ENCODE results near the gene ZNF143. TPM values are rescaled to one million over a fixed set of nuclear protein-coding genes. Genes with fewer than 3 reads are reported as not detected.
"Not testable (repeated sequence)": the region's sequence is repeated elsewhere in the genome, so short reads cannot be mapped to it uniquely, and the experiment has no call there.

Gene ZNF143
- total and polyA plus RNA-seq, 7 experiments from 2014 or later, result 29.6 to 47.5 (median 41.5) TPM

DNA sequence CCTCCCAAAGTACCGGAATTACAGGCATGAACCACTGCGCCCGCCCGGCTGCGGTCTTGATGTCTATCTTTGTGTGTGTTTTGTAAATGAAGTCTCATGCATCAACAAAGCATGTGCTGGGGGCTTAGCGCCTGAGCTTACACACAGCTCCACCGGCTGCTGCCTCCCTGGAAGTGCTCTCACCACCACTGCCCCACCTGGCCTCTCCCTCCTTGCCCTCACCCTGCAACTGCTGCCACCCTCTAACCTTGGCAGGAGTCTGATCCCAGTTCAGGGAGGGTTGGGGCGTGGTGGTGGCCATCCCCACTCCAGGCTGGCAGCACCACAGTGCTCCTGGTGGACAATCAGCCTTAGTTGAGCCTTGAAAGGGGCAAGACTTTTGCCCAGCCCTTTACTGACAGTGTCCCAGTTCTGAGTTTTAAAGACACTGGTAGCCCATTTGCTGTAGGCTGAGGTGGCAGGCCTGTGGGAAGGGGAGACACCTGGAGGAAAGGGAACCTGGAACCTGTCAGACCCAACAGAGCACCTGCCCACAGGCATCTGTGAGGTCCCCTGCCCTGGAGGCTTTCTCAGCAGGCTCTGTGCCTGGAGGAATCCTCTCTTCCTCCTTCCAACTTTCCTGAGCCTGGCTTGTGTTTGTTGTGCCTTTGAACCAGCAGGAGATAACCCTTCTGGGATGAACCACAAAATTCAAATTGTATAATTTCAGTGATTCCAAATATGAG lies 70.3 kb downstream of the ZNF143 start:
- intact Hi-C loops (cut with micrococcal nuclease), result loop anchor here in 1 of 2 donors (10.0 kb wide), 1 partner anchor 444 kb away; no protein-coding TSS in a partner anchor
- Mint-ChIP-seq H3K27me3 (no peaks in the 10 kb centered on the region), H3K4me1 (no peaks in the 10 kb centered on the region), H3K36me3 (peaks cover 0 to 16% (median 12%) of the 10 kb centered on the region in 5 donors), H3K4me3 (no peak overlapping the region), H3K27ac (no peak overlapping the region), H3K9me3 (no peaks in the 10 kb centered on the region)
- H3K4me1 ChIP-seq (ENCODE audit: control insufficient read depth in 2 of 2, insufficient read depth in 2 of 2, low read length in 2 of 2), result no peaks in the 10 kb centered on the region
- no peak for DNase-seq
- ChIA-PET CTCF (interaction anchor here (1.0 kb wide), 1 partner anchor 82 kb away, joined by 3 read pairs; no protein-coding TSS in a partner anchor), POLR2A (no interaction called here)
- H3K9me3 ChIP-seq (ENCODE audit: control insufficient read depth in 2 of 3, low read length in 3 of 3), result no peaks in the 10 kb centered on the region
- H3K27ac ChIP-seq (ENCODE audit: low read depth, low read length), result no peak overlapping the region
- H3K36me3 ChIP-seq (ENCODE audit: control insufficient read depth in 2 of 3, insufficient read depth in 3 of 3, low read length in 3 of 3), result peaks cover 0 to 9% (median 0%) of the 10 kb centered on the region in 3 experiments
- H3K4me3 ChIP-seq (ENCODE audit: low read length), result no peak overlapping the region
- no peaks in the 10 kb centered on the region for H3K27me3 ChIP-seq (ENCODE audit: control insufficient read depth in 2 of 2, insufficient read depth in 2 of 2, low read length in 2 of 2)
- ATAC-seq, result no peak

GRCh38 chr11:9533058-9533457 lies 72.2 kb downstream of the ZNF143 start:
- intact Hi-C loops (cut with micrococcal nuclease), result loop anchor here in 1 of 2 donors (10.0 kb wide), 1 partner anchor 442 kb away; no protein-coding TSS in a partner anchor
- H3K27ac ChIP-seq (ENCODE audit: low read depth, low read length), result no peak overlapping the region
- no peak overlapping the region for H3K4me3 ChIP-seq (ENCODE audit: low read length)
- ATAC-seq (no peak), DNase-seq (no peak)
- ChIA-PET CTCF (interaction anchor here (3.3 to 3.6 kb wide), 2 partner anchors 79 to 216 kb away, joined by 40 to 68 read pairs; no protein-coding TSS in a partner anchor), POLR2A (interaction anchor here (0.7 kb wide), 1 partner anchor 108 kb away, joined by 3 read pairs; no protein-coding TSS in a partner anchor)
- no peaks in the 10 kb centered on the region for H3K27me3 ChIP-seq (ENCODE audit: control insufficient read depth in 2 of 2, insufficient read depth in 2 of 2, low read length in 2 of 2)
- Mint-ChIP-seq H3K9me3 (no peaks in the 10 kb centered on the region), H3K4me1 (no peaks in the 10 kb centered on the region), H3K36me3 (peaks cover 0 to 3% (median 0%) of the 10 kb centered on the region in 5 donors), H3K27ac (no peak overlapping the region), H3K4me3 (no peak overlapping the region), H3K27me3 (no peaks in the 10 kb centered on the region)
- no peaks in the 10 kb centered on the region for H3K9me3 ChIP-seq (ENCODE audit: control insufficient read depth in 2 of 3, low read length in 3 of 3)
- no peaks in the 10 kb centered on the region for H3K36me3 ChIP-seq (ENCODE audit: control insufficient read depth in 2 of 3, insufficient read depth in 3 of 3, low read length in 3 of 3)
- H3K4me1 ChIP-seq (ENCODE audit: control insufficient read depth in 2 of 2, insufficient read depth in 2 of 2, low read length in 2 of 2), result no peaks in the 10 kb centered on the region

DNA sequence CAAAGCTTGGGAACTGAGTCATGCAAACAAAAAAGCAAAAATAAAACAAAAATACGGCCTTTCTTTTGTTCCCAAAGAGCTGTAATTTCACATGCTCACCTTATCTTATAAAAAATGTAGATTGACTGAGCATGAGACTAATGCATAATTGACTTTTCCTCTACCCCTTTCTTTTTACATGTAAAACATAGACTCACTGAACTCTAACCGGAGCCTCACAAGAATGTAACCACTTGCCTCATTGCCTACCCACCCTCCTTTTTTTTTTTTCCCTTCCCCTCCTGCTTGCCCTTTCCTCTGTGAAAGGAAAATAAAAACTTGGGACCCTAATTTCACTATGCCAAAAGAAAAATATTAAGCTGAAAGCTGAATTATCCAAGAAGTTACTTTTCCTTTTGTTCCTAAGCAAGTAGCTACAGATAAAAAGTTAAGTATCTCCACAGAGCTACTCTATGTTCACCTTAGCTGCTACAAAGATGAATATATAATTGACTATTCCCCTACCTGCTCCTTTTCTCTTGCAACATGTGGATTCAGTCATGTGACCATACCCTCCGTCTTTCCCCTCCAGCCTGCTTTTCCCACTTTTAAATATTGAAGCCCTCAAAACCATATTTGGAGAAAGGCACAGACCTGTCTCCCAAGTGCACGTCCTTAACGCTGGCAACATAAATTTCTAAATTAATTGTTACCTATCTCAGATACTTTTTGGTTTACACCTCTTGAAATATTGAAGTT lies 73.1 kb downstream of the ZNF143 start:
- Mint-ChIP-seq H3K9me3 (no peaks in the 10 kb centered on the region), H3K4me3 (no peak overlapping the region), H3K27ac (no peak overlapping the region), H3K4me1 (no peaks in the 10 kb centered on the region), H3K27me3 (no peaks in the 10 kb centered on the region), H3K36me3 (no peaks in the 10 kb centered on the region)
- ATAC-seq (no peak), DNase-seq (no peak)
- H3K36me3 ChIP-seq (ENCODE audit: control insufficient read depth in 2 of 3, insufficient read depth in 3 of 3, low read length in 3 of 3), result no peaks in the 10 kb centered on the region
- H3K4me1 ChIP-seq (ENCODE audit: control insufficient read depth in 2 of 2, insufficient read depth in 2 of 2, low read length in 2 of 2), result no peaks in the 10 kb centered on the region
- H3K4me3 ChIP-seq (ENCODE audit: low read length), result no peak overlapping the region
- H3K9me3 ChIP-seq (ENCODE audit: control insufficient read depth in 2 of 3, low read length in 3 of 3), result no peaks in the 10 kb centered on the region
- no peaks in the 10 kb centered on the region for H3K27me3 ChIP-seq (ENCODE audit: control insufficient read depth in 2 of 2, insufficient read depth in 2 of 2, low read length in 2 of 2)
- no peak overlapping the region for H3K27ac ChIP-seq (ENCODE audit: low read depth, low read length)
- ChIA-PET POLR2A (interaction anchor here (0.7 kb wide), 1 partner anchor 107 kb away, joined by 3 read pairs; no protein-coding TSS in a partner anchor), CTCF (interaction anchor here (0.6 to 3.6 kb wide), 10 partner anchors 18 to 773 kb away, joined by 3 to 68 read pairs (median 4); no protein-coding TSS in a partner anchor)
- intact Hi-C loops (cut with micrococcal nuclease), result loop anchor here in 1 of 2 donors (2.0 to 10.0 kb wide), 2 partner anchors 41 to 441 kb away; no protein-coding TSS in a partner anchor

GRCh38 chr11:9535189-9535781 lies 74.5 kb downstream of the ZNF143 start:
- Histone ChIP-seq H3K27ac (ENCODE audit: low read depth, low read length) (no peak overlapping the region), H3K4me1 (ENCODE audit: control insufficient read depth in 2 of 2, insufficient read depth in 2 of 2, low read length in 2 of 2) (no peaks in the 10 kb centered on the region), H3K36me3 (ENCODE audit: control insufficient read depth in 2 of 3, insufficient read depth in 3 of 3, low read length in 3 of 3) (peaks cover 0 to 4% (median 0%) of the 10 kb centered on the region in 3 experiments), H3K27me3 (ENCODE audit: control insufficient read depth in 2 of 2, insufficient read depth in 2 of 2, low read length in 2 of 2) (no peaks in the 10 kb centered on the region), H3K4me3 (ENCODE audit: low read length) (no peak overlapping the region), H3K9me3 (ENCODE audit: control insufficient read depth in 2 of 3, low read length in 3 of 3) (no peaks in the 10 kb centered on the region)
- Mint-ChIP-seq H3K4me1 (no peaks in the 10 kb centered on the region), H3K27ac (no peak overlapping the region), H3K27me3 (no peaks in the 10 kb centered on the region), H3K4me3 (no peak overlapping the region), H3K36me3 (peaks cover 0 to 4% (median 0%) of the 10 kb centered on the region in 5 donors), H3K9me3 (no peaks in the 10 kb centered on the region)
- ChIA-PET CTCF (interaction anchor here (0.7 to 3.6 kb wide), 15 partner anchors 11 to 790 kb away, joined by 3 to 68 read pairs (median 4); no protein-coding TSS in a partner anchor), POLR2A (interaction anchor here (0.7 to 1.3 kb wide), 2 partner anchors 78 to 126 kb away, joined by 3 to 7 read pairs; no protein-coding TSS in a partner anchor)
- peak; percentile 84 for ATAC-seq
- peak; percentile 34 to 83 (median 62) for DNase-seq
- intact Hi-C loops (cut with micrococcal nuclease), result loop anchor here (1.0 to 10.0 kb wide), 6 partner anchors 38 to 772 kb away; partner anchors contain the start of genes ADM (in 1 of the 2) and WEE1 (in 1 of the 2)

DNA sequence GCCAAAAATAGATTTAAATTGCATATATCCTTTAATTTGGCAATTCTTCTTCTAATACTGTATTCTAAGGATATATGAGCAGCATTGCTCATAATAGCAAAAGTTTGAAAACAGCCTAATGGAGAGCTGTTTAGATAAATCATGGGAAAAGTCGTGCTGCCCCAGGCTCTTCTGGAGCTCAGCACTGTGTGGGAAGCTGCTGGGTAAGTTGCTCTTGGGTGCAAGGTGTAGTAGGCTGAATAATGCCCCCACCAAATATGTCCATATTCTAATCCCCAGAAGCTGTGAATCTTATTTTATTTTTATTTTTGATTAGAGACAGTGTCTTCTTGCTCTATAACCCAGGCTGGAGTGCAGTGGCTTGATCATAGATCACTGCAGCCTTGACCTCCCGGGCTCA lies 77.7 kb downstream of the ZNF143 start:
- no peak overlapping the region for H3K27ac Mint-ChIP-seq
- H3K4me3 Mint-ChIP-seq, result no peak overlapping the region
- DNase-seq (no peak), ATAC-seq (no peak)
- Histone ChIP-seq H3K9me3 (ENCODE audit: control insufficient read depth in 2 of 3, low read length in 3 of 3) (no peaks in the 10 kb centered on the region), H3K4me3 (ENCODE audit: low read length) (no peak overlapping the region), H3K27me3 (ENCODE audit: control insufficient read depth in 2 of 2, insufficient read depth in 2 of 2, low read length in 2 of 2) (no peaks in the 10 kb centered on the region), H3K27ac (ENCODE audit: low read depth, low read length) (no peak overlapping the region), H3K4me1 (ENCODE audit: control insufficient read depth in 2 of 2, insufficient read depth in 2 of 2, low read length in 2 of 2) (no peaks in the 10 kb centered on the region), H3K36me3 (ENCODE audit: control insufficient read depth in 2 of 3, insufficient read depth in 3 of 3, low read length in 3 of 3) (peaks cover 0 to 4% (median 0%) of the 10 kb centered on the region in 3 experiments)
- H3K9me3 Mint-ChIP-seq, result peaks cover 0 to 2% (median 0%) of the 10 kb centered on the region in 11 donors
- no peaks in the 10 kb centered on the region for H3K4me1 Mint-ChIP-seq
- H3K36me3 Mint-ChIP-seq, result peaks cover 0 to 8% (median 0%) of the 10 kb centered on the region in 5 donors
- H3K27me3 Mint-ChIP-seq, result no peaks in the 10 kb centered on the region
- ChIA-PET CTCF (interaction anchor here (0.6 to 2.0 kb wide), 3 partner anchors 74 to 210 kb away, joined by 3 to 10 read pairs (median 5); no protein-coding TSS in a partner anchor), POLR2A (no interaction called here)
- intact Hi-C loops (cut with micrococcal nuclease), result loop anchor here (5.0 to 10.0 kb wide), 2 partner anchors 436 to 769 kb away; partner anchors contain the start of gene ADM (in 1 of the 2)

DNA sequence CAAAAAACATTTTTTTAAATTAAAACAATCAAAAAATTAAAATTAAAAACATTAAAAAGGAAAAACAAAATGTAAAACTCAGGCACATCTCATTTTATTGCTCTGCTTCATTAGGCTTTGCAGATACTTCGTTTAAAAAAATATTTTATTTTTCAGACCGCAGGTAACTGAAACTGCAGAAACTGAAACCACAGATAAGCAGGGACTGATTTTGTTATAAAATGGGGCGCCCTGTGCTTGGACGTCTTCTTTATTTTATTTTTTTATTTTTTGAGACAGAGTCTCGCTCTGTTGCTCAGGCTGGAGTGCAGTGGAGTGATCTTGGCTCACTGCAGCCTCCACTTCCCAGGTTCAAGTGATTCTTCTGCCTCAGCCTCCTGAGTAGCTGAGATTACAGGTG lies 88.4 kb downstream of the ZNF143 start:
- H3K27me3 ChIP-seq (ENCODE audit: control insufficient read depth in 2 of 2, insufficient read depth in 2 of 2, low read length in 2 of 2); H3K9me3 Mint-ChIP-seq; CTCF ChIA-PET; H3K27ac ChIP-seq (ENCODE audit: low read depth, low read length); DNase-seq; H3K4me3 Mint-ChIP-seq; intact Hi-C loops (cut with micrococcal nuclease); H3K9me3 ChIP-seq (ENCODE audit: control insufficient read depth in 2 of 3, low read length in 3 of 3); ATAC-seq; POLR2A ChIA-PET; H3K36me3 ChIP-seq (ENCODE audit: control insufficient read depth in 2 of 3, insufficient read depth in 3 of 3, low read length in 3 of 3); H3K4me3 ChIP-seq (ENCODE audit: low read length); H3K27me3 Mint-ChIP-seq; H3K27ac Mint-ChIP-seq; H3K4me1 ChIP-seq (ENCODE audit: control insufficient read depth in 2 of 2, insufficient read depth in 2 of 2, low read length in 2 of 2); H3K4me1 Mint-ChIP-seq: not testable (repeated sequence)
- H3K36me3 Mint-ChIP-seq, result peaks cover 0 to 22% (median 18%) of the 10 kb centered on the region in 5 donors
